Dermis blood vessel endothelial cell (primary cell): ENCODE measurements around the gene RPH3AL. TPM values are rescaled to one million over a fixed set of nuclear protein-coding genes. Genes with fewer than 3 reads are reported as not detected.

Source experiments
- DNase-seq: peaks from one replicate; pipeline ENCODE4 v3.0.0; 2010
- total RNA-seq: library from RNA; depleted of rRNA; stranded (reverse); fragments of >200 nt; gene quantifications from 2 replicates; pipeline ENCODE4 v1.2.3, GENCODE V29; 2014

The RPH3AL gene
- total RNA-seq, 1 donor from 2014 or later: 22.0 TPM

DNA sequence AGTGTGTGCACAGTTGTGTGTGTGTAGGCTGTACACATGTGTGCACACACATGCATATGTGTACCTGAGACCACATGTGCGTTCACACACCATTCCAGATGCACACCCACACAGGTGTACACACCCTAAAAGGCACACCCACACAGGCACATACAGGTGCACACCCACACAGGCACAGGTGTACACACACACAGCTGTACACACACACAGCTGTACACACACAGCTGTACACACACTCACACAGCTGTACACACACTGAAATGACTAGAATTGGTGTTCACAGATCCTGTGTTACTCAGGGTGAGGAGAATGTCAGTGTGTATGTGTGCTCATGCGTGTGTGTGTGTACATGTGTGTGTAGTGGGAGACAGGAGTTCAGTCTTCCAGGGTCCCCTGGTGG lies 155.3 kb downstream of the RPH3AL start:
- DNase-seq: no peak

DNA sequence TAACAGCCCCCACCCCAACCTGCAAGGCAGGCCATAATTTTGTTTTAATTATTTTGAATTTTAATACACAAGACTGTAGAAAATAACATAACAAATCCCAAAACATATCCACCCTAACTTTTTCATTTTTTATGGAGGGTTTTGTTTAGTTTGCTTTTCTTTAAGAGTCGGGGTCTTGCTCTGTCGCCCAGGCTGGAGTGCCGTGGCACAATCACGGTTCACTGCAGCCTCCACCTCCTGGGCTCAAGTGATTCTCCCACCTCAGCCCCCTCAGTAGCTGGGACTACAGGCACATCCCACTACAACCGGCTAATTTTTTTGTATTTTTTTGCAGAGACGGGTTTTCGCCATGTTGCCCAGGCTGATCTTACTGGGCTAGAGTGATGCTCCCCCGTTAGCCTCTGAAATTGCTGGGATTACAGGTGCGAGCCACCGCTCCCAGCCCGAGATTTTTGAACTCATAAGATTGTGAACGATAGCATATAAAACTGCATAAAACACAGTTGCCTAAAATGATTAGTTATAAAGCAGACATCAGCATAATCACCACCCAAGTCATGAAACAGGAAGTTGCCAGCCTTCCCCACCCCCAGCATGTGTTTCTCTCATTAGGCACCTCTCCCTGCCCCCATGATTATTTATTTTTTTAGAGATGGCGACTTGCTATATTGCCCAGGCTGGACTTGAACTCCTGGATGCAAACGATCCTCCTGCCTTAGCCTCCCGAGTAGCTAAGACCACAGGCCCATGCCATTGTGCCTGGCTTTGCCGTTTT lies 157.6 kb downstream of the RPH3AL start:
- DNase-seq: no peak

DNA sequence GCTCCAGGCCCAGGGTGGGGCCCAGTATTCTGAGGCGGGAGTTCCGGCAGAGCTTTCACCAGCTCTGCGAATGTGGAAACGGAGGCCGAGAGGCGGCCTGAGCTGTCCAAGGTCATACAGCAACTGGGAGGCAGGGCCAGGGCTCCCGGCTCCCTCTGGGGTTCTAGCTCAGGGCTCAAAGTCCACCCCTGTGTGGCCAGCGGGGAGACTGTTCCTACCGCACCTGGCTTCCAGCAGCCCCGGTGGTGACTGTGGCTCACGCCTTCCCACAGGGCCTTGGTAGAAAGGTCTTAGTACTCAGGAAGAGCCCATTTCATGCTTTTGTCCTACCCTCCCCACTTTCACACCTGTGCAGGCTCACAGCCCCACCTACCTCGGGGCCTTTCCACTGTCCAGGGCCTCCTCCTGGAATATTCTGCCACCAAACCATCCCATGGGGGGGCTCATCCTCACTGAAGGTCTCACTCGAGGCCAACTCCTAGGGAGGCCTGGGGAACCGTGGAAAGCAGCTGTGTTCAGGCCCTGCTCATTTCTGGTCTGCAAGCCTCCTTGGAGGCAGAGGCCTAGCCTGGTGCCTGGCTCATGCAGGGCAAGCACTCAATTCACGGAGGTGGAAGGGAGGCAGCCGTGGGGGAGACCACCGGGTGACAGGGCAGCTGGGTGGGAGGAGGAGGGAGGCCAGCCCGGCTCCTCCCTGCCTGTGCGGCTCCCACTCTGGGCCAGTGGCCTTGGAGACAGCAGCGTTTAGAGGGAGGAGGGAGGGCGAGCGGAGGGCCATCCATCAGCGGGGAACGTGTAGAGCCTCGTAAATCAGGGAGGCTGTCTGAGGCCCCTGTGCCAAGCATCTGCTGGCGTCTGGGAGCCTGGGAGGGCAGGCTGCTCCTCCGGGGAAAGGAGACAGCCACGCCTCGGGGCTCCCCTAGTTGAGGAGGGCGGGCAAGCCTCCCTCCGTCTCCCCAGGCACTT lies 158.5 kb downstream of the RPH3AL start:
- no peak for DNase-seq

DNA sequence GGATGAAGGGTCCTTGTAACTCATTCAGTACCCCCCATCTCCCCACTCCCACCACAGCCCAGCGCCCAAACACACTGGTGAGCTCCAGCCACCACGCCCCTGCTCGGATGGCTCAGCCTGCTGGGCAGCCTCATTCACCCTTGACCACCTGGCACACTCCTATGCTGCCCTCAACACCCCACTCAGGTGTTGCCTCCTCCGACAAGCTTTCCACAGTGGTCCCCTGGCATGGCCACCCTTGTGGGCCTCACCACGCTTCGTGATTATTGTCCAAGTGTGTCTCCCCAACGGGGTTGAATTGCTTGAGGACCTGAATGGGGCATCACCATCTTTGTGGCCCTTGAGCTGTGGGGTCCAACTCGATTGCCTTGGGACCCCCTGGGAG lies 159.2 kb downstream of the RPH3AL start:
- no peak for DNase-seq

DNA sequence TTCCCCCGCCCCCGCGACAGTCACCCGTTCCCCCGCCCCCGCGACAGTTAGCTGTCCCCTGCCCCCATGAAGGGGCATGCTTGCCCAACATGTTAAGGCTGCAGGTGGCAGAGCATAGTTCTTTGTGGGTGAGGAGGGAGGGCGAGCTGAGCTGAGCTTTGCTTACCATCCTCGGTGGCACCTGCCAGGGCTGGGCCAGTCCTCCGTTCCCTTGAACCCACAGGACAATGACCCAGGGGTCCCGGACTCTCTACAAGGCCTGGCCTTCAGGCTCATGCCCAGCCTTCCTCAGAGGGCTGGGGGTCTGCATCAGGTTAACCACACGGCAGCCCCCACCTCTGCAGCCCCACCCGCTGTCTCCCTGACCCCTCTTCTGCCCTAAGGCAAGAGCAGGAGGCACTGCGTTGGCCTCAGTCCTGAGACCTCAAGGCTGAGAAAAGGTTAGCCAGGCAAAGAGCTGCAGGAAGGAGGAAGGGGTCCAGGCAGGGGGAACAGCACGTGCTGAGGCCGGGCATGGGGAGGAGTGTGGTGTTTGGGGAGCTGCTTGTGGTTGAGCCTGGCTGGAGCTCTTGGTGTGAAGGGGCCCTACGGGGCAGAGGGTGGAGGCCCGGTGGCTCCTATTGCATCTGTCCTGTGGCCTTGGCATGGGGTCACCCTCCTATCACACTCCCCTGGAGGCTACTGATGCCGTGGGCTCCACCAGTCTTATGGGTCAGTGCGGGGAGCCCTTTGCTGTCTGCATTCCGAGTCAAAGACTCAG lies 159.8 kb downstream of the RPH3AL start:
- DNase-seq: no peak

DNA sequence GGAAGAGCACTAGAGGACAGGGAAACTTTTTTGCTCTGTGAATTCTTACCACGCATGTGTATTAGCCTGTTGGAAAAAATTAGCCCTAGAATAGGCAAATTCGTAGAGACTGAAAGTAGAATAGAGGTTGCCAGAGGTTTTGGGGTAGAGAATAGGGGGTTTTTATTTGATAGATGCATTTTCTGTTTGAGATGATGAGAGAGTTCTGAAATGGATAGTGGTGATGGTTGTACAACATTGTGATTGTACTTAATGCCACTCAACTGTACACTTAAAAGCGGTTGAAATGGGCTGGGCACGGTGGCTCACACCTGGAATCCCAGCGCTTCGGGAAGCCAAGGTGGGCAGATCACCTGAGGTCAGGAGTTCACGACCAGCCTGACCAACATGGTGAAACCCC lies 163.2 kb downstream of the RPH3AL start:
- DNase-seq: no peak

DNA sequence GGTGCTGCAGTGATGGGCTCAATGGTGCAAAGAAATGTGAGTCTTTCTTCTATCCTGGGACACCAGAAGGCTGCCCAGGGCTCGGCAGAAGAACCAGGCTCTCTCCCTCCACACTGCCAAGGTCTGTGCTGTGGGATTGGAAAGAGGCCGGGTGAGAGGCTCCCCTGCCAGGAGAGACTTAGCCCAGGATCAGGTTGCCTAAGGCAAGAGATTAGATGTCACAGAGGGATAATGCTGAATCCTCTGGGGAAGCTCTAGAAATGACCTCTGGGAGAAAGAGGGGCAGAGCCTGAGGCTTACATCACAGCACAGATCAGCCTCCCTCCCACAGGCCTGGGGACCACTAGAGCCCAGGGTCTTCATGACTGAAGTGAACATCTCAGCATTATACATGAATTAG lies 165.5 kb downstream of the RPH3AL start:
- no peak for DNase-seq

DNA sequence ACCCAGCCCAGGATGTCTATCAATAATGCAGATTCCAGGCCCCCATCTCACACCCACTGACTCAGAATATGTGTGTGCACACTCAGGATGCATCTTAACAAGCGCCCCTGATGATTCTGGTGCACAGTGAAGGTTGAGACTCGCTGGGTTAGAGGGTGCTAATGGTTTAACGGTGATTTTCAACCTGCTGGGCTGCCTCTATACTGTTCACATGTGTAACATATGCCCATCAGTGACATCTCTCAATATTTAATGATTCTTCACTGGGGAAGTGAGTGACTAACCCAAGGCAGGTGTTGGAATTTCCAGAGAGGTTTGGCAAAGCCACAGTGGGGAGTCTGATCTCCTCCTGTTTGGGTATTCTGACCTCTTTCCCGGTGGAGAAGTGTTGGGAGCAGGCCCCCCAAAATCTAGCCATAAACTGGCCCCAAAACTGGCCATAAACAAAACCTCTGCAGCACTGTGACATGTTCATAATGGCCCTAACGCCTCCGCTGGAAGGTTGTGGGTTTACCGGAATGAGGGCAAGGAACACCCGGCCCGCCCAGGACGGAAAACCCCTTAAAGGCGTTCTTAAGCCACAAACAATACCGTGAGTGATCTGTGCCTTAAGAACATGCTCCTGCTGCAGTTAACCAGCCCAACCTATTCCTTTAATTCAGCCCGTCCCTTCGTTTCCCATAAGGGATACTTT lies 167.0 kb downstream of the RPH3AL start:
- no peak for DNase-seq

DNA sequence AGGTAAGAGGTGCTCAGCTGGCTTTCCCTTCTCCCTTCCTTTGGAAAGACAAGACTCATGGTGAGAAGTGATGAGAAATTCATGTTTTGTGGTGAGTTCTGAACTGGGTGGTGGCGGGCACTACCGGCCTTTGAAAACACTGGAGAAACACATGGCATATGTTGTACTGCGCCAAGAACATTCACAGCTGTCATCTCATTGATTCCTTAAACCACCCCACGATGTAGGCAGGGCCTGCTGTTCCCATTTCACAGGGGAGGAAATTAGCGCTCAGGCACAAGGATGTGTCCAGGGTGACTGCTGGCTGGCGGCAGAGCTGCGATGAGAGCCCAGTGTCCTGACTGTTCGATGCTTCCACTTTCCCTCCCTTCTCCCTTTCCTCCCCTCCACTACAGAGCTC lies 169.6 kb downstream of the RPH3AL start:
- no peak for DNase-seq

DNA sequence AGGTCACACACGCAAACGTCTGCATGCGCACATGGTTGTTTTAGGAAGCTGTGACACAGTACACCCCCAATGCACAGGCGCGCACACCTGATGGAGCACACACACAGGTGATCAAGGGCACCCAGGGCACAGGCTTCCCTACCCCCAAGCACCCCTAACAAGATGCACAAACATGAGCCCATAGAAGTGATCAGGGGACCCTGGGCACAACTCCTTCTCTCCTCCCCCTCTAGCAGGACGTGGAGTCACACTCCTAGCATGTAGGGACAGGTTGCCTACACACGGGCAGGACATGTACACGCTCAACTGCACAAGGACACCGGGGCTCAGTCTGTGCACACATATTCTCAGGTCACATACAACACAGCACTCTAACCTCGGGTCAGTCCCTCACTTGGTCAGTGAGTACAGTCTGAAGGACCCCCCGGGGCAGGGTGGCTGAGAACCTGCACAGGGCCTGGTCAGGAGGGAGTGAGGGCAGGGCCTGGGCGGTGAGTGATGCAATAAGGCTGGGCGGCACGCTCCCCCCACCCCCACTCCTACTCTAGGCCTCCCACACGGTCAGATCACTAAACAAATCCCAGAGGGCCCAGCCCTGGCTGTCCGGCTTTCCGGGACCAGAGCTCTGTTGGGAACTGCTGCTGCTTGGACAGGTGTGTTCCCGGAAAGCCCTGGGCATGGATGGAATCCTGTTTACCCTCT lies 170.4 kb downstream of the RPH3AL start:
- DNase-seq: no peak

DNA sequence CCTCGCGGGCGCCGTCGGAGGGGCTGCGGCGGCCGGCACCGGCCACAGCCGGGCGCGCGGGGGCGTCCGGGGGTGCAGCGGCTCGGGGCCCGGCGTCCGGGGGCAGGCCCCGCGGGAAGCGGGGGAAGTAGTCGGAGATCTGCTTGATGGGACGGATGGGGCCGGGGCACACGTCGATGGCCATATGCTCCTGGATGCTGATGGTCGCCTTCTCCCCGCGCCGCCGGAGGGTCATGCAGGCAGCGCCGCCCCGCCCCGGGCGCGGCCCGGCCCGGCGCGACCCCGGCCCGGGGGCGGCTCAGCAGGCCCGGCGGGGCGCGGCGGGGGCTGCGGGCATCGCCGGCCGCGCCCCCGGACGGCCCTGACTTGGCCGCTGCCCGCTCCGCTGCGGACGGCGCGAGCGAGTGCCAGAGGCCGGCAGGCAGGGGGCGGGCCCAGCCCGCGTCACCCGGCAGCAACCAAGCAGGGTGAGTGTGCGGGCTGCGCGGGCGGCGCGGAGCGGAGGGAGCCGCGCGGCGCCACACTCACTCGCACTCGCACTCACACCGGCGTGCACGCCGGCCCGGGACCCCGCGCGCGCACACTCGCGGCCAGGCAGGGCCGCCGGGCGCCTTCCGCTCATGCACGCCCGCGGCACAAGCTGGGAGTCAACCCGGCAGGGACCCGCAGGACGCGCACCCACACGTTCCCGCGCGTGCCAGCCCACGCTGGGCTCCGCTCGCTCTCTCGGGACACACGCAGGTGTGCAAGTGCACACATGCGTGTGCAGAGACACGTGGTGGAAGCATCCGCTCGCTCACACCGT lies 171.2 kb downstream of the RPH3AL start, which contains the start of gene DOC2B:
DOC2B (minus strand) TSS at position 406 of the 805 bp plus-strand sequence; CDS start at position 235, 171 bp downstream.
- peak; percentile 72 for DNase-seq

DNA sequence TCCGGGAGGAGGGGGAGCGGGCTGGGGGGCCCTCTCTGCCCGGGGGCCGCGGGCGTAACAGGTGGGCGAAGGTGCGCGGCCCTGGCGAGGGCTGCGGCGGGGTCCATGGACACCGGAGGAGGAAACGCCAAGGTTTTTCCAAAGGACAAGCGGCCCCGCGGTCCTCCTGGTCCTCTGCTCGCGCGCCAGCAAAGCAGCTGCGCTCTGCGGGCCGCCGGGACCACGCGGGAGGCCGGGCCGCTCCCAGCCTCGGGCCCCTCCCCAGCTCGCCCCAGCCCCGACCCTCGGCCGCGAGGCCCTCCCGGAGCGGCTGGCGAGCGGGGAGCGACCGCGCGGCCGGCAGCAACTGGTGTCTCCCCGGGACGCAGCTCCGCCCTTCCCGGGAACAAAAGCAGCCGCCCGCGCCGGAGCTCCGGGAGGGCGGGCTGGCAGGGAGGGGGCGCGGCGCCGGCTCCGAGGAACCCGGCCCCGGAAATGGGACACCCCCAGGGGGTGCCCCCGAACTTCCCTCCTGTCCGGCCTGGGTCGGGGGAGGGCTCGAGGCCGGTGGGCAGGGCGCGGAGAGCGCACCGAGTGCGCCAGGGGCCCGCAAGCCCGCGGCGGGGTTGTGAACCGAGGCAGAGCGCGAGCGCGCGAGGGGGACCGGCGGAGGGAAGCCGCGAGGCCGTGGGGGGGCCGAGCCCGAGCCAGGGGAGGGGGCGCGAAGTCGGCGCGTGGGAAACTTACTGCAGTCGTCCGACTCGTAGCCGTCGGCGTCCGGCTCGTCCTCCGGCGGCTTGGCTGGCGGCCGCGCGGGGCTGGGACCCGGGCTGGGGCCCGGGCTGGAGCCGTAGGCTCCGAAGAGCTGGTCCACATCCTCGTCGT lies 172.0 kb downstream of the RPH3AL start:
- no peak for DNase-seq

DNA sequence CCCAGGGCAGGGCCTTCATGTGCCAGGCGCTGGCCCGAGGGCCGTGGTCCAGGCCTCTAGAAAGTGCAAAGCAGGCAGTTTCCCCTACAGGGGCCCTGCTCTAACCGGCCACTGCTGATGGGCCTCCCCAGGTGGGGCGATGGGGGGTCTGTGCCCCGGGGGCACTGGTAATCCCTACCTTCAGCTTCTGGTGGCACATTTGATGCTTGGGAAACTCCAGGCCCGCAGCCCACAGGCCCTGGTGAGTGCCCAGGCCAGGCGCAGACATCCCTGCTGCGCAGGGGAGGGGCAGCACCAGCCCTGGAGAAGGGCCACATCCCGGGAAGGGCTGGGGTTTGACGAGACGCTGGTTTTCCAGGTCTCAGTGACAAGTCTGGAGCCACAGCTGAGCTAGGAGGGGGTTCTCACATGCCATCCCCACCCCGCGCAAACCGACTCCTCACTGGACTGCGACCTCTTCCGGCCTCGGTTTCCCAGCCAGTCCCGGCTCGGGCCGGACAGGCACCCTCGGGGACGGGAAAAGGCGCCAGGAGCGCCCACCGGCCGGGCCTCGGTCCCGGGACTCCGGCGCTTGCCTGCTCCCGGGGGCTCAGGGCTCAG lies 172.7 kb downstream of the RPH3AL start:
- no peak for DNase-seq

DNA sequence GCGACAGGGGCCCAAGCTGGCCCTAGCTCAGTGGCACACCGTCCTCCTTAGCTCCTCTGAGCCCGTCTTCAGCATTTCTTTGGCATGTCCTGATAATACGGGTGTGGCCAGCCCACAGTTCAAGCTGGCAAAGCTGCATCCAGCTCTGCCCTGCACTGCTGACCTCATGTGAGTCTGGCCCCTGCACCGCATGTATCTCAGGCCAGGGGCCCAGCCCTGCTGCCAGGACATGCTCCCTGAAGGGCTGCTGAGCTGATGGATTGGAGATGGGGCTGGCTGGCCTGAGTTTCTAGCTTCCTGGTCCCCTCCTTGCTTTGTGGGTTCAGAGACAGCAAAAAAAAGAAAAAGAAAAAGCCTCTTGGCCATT lies 173.6 kb downstream of the RPH3AL start:
- no peak for DNase-seq

DNA sequence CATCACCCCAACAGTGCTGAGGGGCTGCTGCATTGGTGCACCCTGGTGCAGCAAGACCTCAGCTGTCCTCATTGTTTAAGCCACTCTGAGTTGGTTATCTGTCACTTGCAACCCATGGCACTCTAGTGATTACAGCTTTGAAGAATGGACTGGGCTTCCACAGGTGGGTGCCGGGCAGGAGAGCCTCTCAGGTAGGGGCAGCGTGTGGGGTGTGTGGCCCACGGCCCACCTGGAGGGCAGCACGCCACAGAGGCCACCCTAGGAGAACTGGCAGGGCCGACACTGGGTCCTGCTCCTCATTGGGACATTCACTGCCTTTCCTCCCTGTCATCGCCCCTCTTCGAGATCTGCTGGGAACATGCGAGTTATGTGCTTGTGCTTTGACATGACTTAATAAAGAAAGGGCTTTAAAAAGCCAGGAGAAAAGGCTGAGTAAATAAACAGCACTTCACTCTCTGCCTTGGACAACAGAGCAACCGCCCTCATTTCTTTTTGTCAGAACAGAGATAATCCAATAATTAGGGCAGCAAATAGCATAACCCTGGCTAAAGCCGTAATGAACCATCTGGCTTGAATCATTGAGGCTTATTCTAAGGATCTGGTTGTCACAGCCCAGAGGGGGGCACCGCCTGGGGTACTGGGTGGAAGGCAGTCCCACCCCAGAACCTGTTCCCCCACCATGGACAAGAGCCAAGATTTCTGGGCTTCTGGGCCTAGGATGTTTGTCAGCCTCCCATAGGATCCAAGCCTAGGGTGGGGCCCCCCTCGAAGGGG lies 174.1 kb downstream of the RPH3AL start:
- DNase-seq: no peak

DNA sequence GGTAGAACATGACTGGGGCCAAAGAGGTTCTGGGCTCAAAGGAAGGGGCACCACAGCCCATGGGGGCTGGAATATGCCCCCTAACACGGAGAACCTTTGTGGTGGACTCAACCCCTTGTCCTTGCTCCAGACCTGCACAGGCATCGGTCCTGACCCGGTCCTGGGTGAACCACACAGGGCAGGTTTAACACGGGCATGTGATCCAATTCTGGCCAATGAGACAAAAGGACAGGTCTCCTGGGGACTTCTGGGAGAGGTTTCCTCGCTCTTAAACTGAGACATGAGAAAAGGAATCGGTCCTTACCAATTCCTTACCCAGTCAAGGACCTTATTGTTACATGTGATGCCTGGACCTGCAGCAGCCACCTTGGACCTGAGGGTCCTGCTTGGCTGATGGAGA lies 174.8 kb downstream of the RPH3AL start:
- no peak for DNase-seq

DNA sequence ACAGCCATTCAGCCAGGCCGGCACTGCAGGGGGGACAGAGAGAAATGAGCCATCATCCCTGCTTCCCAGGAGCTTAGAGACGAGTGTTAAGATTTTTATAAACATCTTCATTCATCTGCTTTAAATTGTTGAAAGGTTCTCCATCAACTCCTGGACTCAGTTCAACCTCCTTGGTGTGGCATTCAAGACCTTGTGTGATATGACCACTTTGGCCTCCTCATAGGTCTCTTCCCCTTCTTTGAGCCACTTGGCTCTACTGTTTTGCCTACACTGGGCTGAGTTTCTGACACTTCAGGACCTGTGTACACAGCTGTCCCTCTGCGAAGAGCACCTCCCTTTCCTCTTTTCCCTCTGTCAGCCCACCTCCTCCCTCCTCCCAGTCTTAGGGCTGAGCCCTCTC lies 175.5 kb downstream of the RPH3AL start:
- no peak for DNase-seq

DNA sequence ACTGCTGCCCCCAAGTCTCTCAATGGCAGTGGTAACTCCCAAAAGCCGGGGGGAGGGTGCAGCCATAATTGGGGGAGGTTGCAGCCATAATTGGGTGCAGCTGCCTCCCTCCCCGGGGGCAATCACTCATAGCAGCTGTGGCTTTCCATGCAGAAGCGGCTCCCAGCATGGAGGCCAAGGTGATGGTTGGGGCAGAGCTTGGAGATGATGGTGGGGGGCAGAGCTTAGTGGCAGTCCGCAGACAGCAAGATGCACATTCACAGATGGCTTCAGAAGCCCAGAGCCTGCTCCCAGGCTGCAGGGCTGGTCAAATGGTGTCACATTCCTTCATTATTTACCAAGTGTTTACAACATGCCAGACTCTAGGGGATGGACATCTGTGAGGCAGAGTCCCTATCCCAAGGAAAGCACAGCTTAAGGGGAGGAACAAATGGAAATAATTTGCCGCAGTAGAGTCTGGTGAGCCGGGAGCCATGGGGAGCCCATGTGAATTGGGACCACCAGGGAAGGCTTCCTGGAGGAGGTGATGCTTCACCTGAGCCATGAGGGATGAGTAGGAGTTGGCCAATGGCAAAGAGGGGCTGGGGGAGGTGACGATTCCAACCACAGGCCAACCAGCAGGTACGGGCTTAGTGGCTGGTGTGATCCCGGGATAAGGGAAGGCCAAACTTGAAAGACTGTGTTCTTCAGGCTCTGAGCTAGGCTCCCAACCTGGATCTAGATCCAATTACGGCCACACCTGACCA lies 179.3 kb downstream of the RPH3AL start:
- no peak for DNase-seq
